SH-SY5Y (cell line): ENCODE data around the gene ADPRS.

ENCODE experiments used
- GATA2 ChIP-seq: IDR thresholded peaks from 2 replicates; pipeline ENCODE4 v1.6.1; 2011; ENCODE audit warnings: mild to moderate bottlenecking, low read depth, low read length
- GATA3 ChIP-seq: IDR thresholded peaks from 2 replicates; pipeline ENCODE4 v1.6.1; 2011; ENCODE audit warnings: low read depth, mild to moderate bottlenecking, low read length, moderate library complexity

The ADPRS gene

DNA sequence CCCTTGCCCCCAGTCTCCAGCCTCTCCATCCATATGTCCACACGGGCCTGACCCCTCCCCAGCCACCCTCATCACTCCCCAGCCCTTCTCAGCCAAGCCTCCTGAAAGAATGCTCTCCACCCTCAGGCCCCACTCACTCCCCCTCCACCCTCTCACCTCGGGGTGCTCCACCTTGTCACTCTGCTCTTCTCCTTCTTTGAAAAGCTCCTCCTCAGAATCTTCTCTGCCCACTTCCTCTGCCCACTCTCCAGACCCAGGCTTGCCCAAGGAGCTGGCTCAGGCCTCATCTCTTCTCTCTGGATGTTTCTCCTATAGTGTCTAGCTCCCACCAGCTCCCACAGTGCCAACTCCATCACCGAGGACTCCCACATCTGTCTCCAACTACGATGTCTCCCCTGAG is 22.5 kb downstream of the ADPRS start:
- no peak for TF ChIP-seq GATA3
- no peak for TF ChIP-seq GATA2

DNA sequence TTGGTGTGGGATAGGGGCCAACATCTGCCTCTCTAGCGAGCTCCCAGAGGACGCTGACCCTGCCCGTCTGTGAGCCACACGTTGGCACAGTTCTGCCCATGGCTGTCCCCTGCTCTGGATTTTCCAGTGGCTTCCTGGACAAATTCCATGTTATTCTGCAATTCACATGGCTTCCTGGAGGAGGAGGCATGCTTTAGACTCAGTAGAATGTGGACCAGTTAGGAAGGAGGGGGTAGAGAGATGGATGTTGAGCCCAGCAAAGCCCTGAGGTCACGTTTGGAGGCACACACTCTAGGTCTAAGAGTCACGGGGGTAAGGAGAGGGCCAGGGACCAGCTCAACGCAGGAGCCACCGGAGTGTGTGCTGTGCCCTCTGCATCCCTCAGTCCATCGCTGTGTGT is 24.1 kb downstream of the ADPRS start:
- no peak for TF ChIP-seq GATA3

DNA sequence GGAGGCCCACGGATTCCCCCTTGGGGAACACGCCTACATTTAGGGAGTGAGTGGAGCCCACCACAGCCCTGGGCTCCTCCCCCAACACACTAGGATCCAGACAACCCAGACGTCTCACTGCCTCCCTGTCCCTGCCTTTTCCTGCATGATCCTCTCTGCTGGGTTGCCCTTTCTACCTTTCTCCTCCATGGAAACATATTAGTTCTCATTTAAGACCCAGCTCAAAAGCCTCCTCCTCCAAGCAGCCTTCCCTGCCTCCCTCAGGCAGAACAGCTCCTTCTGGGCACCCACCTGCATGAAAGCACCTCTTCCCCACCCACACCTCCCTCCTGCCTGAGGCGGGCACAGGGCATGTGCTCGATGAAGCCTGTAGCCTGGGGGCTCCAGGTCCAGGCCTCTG is 25.7 kb downstream of the ADPRS start:
- no peak for TF ChIP-seq GATA3
- no peak for TF ChIP-seq GATA2

DNA sequence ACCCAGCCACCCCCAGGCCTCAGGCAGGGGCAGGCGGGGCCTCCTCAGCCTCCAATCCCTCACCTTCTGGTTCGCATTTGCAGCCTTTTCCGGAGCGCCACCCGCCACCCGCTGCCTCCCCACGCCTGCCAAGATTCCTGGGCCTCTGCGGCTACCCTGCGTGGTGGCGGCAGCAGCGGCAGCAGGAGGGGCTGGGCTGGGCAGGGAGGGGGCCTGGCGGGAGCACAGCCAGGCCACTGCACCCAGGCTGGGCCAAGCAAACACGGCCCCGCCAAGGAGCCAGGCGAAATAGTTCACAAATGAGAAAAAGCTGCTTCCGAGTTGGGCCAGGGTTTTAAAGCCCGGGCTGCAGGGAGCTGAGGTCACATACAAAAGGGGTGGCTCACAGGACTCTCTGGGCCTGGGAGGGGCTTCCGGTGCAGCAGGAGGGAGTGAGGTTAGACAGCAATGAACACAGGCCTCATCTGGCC is 26.5 kb downstream of the ADPRS start:
- TF ChIP-seq GATA2 (no peak), GATA3 (no peak)

DNA sequence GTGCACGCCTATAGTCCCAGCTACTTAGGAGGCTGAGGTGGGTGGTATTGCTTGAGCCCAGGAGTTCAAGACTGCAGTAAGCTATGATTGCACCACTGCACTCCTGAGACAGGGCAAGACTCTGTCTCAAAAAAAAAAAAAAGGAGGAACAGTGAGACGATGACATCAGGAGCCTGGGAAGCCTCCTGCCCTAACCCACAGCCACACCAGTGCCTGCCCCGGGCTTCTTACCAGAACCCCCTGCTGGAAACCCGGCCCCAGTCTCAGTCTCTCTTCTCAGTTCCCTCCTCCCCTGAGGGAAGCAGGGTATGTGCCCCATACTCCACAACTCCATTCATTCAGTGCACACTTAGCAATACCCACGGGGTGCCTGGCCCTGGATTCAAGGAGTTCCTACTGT is 27.2 kb downstream of the ADPRS start:
- no peak for TF ChIP-seq GATA2
- no peak for TF ChIP-seq GATA3

DNA sequence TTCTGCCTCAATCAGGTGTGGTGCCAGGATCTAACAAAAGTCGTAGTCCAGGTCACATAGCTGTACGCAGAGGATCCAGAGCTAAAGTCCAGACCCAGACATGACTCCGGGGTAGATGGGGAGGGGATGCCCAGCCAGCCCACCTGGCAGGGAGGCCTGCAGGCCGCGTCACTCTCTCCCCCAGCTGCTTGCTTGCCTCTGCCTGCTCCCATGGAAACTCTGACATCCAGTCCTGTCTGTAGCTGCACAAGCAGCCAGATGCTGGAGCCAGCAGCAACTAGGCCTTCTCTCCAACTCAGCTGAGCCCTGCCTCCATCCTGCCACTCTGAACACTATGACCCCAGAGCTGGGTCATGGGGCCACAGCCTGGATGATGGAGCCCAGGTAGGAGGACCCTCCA is 28.2 kb downstream of the ADPRS start:
- no peak for TF ChIP-seq GATA3
- no peak for TF ChIP-seq GATA2

DNA sequence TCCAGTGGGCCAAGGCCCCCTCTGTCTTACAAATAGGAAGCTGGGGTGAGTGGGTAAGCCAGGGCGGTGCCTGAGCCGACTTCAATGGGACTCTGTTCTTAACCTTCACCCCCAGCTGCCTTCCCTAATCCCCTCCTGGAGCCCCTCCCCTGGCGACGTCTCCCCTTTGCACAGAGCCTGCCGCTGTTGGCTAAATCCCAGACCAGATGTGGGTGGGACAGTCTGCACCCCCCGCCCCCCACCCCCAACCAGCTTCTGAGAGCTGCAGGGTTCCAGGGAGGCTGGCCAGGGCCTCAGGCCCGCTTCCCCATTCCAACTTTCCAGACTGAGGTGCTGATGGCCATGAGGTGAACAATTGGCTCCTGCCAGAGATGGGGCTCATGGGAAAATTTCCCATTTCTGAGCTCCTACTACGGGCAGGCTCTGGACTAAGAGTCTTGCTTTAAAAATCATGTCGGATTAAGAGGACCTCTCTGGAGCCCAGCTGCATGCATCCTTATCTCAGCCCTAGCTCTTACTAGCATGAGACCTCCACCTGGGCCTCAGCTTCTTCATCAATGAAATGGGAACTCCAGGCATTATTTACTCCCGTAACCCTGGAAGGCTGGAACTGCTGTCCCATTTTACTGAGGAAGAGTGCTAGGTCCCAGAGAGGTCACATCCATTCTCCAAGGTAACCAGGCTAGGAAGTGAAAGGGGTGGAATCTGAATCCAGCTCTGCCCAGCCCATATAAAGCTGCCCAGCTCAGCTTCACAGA is 29.9 kb downstream of the ADPRS start:
- no peak for TF ChIP-seq GATA3
- TF ChIP-seq GATA2, result no peak

DNA sequence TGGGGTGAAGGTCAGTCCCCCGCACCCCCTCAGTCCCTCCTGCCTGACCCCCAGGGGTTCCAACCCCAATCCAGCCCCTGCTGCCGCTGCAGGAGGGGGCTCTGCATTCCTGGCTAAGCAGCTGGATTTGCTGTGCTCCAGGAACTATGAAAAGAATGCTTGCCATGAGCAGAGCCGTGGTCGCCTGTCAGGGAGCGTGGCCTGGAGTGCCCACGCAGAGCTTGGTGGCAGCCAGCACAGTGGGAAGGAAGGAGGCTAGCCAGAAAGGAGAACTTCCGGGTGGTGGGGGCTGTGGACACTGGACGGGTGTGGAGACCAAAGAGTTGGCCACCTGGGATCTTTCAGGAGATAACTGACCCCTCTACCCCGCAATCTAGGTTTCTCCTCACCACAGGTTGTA is 30.8 kb downstream of the ADPRS start:
- TF ChIP-seq GATA3 (no peak), GATA2 (no peak)

DNA sequence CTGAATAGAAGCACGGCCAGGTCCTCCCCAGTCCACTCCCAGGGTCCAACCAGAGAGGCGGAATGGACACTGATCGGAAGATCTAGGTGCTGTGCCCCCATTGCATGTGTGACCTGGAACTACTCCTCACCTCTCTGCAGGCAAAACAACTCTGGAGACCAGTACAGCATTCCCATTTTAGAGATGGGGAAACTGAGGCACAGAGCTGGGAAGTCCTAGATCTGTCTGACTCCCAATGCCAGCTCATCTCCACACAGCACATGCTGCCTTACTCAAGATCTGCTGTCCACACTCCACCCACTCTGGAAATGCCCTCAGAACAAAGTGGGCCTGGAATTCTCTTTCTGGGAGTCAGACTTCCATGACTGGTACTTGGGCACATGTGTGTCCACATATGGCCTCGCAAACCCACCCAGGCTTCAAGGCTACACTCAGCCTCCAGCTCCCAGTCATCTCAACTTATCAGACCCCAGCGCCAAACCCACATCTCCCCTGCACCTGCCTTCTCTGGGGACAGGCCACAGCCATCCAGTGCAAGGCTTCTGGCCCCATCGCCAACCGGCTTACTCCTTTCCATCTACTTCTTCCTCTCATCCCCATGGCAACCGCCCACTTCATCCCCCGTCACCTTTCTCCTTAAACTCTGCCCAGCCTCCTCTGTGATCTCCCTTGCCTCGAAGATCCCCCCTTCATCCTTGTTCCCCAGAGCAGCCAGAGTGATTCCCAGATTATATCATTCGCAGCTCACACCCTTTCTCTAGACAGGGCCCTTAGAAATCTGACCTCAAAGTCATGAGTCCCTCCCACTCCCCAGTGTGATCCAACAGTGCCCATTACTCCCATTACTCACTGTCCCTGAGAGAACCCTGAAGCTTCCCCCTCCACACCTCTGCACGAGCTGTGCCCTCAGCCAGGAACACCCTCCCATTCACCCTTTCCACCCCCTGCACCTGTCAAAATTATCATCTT is 33.7 kb downstream of the ADPRS start:
- no peak for TF ChIP-seq GATA2
- no peak for TF ChIP-seq GATA3

DNA sequence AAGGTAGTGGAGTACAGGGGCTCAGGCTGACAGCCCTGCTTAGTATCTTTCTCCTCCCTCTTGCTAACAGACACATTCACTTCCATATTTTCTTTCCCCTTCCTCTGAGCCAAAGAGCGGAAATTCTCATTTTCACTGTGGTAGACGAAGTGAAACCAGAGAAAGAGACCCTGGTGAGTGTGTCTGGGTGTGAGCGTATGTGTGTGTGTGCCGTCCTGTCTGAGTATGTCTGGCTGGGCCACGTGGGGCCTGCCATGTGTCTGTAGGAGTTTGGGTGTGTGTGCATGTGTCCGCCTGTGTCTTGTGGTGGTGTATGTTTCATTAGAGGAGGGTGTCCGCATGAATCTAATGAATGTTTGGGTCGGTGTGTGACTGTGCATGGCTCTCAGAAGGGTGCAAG is 34.7 kb downstream of the ADPRS start:
- TF ChIP-seq GATA2 (no peak), GATA3 (no peak)

DNA sequence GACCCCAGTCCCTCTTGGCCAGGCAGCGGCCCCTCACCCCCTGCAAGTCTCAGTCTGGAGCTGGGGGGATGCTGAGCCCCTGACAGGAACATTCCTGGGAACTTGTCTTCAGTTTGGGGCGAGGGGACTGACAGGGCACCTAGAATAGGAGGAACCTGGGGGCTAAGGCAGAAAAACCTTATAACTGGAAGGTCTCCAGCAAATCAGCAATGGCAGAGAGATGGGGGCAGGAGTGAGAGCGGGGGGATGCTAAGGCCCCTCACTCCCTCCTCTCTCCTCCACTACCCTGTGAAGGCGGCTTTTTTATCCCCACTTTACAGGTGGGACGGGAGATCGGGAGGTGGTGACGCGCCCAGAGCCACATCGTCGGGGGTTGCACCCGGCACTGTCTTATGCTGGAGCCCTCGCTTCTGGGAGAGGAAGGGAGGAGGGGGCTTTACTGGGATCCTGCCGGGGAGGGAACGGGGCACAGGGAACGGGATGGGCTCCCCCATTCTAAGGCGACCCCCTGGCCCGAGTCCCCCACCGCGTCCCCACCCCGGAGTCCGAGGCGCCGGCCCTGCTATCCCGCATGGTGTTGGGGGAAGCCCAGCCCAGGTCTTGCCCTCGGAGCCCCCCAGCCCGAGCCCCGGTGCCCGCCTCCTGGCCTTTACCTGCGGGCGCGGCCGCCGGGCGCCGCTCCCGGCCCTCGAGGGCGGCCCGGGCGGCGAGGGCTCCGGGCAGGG is 35.9 kb downstream of the ADPRS start:
- TF ChIP-seq GATA2, result no peak
- TF ChIP-seq GATA3, result no peak

DNA sequence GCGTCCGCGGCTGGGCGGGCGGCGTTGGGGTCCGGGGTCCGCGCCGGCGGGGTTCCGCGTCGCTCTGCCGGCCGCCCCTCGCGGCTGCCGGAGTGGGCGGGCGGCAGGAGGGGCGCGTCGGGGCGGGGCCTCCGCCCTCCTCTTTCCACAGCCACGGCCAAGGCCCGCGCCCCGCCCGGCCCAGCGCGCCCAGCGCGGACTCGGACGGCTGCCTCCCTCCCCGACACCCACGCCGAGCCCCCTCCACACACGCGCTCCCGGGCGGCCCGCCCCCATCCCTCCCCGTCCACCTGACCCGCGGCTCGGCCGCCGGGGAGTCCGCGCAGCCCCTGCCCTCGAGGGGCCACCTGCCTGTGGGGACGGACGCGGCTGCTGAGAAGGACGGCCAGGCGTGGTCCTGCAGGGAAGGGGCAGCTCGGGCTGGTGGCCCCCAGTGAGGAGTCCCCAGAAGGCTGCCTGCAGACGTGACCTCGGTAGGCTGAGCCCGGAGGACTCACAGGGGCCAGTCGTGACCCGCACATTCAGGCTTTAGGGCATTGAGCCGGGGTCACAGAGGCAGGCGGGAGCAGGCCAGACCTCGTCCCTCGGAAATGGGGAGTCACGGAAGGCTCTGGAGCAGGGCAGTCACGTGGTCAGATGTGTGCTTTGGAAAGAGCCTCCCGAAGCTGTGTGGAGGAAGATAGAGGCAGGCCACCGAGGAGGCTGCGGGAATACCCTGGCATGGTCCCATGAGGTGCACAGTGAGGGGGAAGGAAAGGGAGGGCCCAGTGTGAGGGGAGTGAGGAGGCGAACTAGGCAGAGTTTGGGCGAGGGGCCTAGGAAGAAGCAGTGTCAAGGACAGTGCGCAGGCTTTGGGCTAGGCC is 36.7 kb downstream of the ADPRS start, which contains the start of gene COL8A2:
TSS of gene COL8A2 (minus strand) at position 94 of the 863 bp plus-strand sequence. CDS start 24,980 bp downstream, outside the sequence.
- TF ChIP-seq GATA2, result no peak
- TF ChIP-seq GATA3, result no peak
